ENCODE measurements around the gene RCOR3.
A peak's percentile ranks its signal among the peaks of the same experiment; 100 is the strongest.
"Not testable (repeated sequence)": the region's sequence is repeated elsewhere in the genome, so short reads cannot be mapped to it uniquely, and the experiment has no call there.

Gene RCOR3

DNA sequence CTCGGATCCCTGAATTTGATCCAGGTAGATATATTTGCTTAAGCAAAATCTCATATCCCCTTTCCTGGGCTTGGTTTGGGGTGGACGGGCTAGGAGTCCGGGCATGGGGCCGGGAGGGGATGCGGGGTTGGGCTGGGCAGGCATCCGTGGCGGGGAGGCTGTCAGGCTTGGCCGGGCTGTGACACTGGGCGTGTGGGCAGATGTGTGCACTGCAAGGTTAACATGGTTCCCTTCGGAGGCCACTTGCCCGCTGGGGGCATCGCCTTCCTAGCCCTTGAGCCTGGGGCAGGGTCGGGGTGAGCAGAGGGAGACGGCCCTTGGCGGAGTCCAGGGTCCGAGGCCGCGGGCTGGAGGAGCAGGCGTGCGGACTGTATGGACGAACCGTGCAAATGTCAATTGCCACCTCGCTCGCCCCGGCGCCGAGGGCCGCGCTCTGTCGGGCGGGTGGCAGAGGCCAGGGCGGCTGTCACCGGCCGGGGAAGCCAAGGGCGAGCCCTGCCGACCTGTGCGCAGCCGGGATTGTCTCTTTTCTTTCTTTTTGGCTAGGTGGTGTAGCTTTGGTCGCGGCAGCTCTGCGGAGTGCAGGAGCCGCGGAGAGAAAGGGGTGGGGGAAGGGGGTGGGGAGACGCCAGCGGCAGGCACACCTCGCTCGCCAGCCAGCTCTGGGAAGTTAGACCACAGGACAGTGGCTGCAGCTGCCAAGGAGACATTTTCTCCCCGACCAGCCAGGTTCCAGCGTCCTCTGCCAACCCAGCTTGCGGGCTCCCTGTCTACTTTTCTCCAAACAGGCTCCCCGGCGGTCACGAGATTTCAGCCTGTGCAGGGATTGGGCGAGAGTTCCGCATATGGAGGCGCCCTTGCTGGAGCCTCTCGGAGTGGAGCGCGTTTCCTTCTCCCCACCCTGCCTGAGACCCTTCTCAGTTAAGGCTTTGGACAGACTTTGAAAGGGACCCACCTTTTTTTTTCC is 1.3 kb downstream of the RCOR3 start:
- peak; percentile 33 to 45 (median 40) for DNase-seq (ENCODE audit: low read depth in 3 of 3)

- DNase-seq (ENCODE audit: low read depth in 3 of 3) = no peak
Measured at GRCh38 chr1:211261229-211261628, 2.1 kb downstream of the RCOR3 start.

- not testable (repeated sequence) for DNase-seq (ENCODE audit: low read depth in 3 of 3)
Measured at GRCh38 chr1:211263022-211263421, 3.9 kb downstream of the RCOR3 start.

- DNase-seq (ENCODE audit: low read depth in 3 of 3) = no peak
Measured at GRCh38 chr1:211267204-211267857, 8.2 kb downstream of the RCOR3 start.

DNA sequence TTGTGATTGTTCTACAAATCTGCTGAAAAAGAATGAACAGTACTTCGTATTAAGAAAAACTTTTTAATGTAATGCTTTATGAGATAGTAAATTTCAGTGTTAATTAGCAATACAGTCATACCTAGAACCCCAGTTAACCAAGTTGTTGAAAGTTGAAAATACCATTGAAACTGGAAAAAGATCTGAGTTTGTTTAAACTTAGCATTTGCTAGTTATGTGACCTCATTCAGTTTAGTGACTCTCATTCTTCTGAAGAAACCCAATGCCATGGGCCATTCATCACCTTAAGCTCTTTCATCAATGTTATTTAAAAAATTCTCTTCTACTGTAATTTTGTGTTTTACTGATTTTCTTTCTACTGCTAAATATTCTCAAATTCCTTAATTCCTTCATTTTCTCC is 20.2 kb downstream of the RCOR3 start:
- DNase-seq (ENCODE audit: low read depth in 3 of 3) = no peak

DNA sequence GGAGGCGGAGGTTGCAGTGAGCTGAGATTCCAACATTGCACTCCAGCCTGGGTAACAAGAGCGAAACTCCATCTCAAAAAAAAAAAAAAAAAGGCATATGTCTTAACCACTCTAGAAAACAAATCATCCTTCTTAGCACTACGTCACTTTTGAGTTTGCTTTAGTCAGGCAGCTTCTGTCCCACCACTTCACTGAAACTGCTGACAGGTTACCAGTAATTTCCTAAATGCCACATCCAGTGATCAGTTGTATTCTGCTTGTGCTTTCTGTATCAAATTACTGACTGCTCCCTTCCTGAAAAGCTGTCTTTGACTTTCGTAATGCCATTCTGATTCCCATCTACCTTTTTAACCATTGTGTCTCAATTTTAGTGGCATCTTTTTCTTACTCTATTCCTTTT is 21.7 kb downstream of the RCOR3 start:
- no peak for DNase-seq (ENCODE audit: low read depth in 3 of 3)

GRCh38 chr1:211281320-211282022 is 22.3 kb downstream of the RCOR3 start:
- no peak for DNase-seq (ENCODE audit: low read depth in 3 of 3)

DNA sequence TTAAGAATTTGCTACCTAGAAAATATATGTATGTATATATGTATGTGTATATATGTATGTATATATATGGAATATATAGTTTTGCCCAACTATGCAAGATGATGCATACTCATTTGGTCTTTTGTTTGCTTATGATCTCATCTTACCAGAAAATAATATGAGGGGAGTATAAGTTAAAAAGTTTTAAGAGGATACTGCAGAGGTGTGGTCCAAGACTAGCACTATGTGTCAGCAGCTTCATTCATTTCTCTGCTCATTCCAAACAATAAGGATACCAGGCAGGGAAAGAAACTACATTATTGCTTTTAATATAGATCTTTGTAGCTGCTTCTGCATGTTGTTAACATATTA is 22.8 kb downstream of the RCOR3 start:
- no peak for DNase-seq (ENCODE audit: low read depth in 3 of 3)

- no peak for DNase-seq (ENCODE audit: low read depth in 3 of 3)
Measured at GRCh38 chr1:211285196-211285595, 26.0 kb downstream of the RCOR3 start.

GRCh38 chr1:211287218-211287617 is 28.1 kb downstream of the RCOR3 start:
- no peak for DNase-seq (ENCODE audit: low read depth in 3 of 3)

DNA sequence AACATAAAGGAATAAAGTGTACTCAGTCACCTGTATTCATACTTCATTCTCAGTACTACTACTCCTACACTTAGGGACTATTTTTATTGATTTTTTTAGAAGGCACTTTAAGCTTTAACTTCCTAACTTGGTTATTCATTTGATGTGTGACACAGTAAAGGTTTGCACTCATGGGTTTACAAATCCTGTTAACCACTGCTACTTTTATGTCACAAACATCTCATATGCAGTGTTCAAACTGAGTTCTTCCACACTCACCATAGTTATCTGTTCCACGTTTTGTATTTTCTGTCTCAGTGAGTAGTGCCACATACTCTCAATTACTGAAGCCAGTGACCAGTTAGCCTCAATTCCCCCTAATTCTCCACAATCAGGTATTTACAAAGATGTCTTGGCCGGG is 33.2 kb downstream of the RCOR3 start:
- DNase-seq (ENCODE audit: low read depth in 3 of 3) = no peak

- DNase-seq (ENCODE audit: low read depth in 3 of 3) = no peak
Measured at GRCh38 chr1:211296396-211296795, 37.2 kb downstream of the RCOR3 start.

- DNase-seq (ENCODE audit: low read depth in 3 of 3) = no peak
Measured at GRCh38 chr1:211305044-211305443, 45.9 kb downstream of the RCOR3 start.

DNA sequence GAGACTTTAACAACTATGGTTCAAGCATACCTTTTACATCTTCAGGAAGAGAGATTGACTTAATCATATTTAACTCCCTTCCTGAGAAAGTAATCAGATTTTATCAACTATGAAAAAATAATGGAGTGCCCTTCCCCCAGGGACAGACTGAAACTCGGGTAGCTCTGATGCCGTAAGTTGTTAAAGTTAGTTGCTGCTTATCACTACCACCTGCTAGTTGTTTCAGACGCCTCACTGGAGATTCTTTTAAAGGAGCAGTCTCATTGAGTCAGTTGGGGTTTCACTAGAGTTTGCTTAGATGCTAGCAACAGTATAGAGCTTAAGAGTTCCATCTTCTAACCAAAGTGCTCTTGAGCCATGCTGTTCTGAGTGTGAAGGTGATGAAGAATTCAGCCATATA is 50.5 kb downstream of the RCOR3 start:
- no peak for DNase-seq (ENCODE audit: low read depth in 3 of 3)

DNA sequence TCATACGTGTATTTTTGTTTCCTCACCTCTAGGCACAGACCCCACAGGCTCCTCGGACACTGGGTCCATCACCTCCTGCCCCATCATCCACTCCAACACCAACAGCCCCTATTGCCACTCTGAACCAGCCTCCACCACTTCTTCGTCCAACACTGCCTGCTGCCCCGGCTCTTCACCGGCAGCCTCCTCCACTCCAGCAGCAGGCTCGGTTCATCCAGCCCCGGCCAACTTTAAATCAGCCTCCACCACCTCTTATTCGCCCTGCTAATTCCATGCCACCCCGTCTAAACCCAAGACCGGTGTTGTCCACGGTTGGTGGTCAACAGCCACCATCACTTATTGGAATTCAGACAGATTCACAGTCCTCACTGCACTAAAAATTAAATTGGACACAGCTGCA is 54.2 kb downstream of the RCOR3 start:
- DNase-seq (ENCODE audit: low read depth in 3 of 3) = no peak

GRCh38 chr1:211318576-211319280 is 59.6 kb downstream of the RCOR3 start:
- DNase-seq (ENCODE audit: low read depth in 3 of 3) = no peak

GRCh38 chr1:211319892-211320291 is 60.7 kb downstream of the RCOR3 start:
- no peak for DNase-seq (ENCODE audit: low read depth in 3 of 3)

GRCh38 chr1:211320980-211321379 is 61.8 kb downstream of the RCOR3 start:
- DNase-seq (ENCODE audit: low read depth in 3 of 3) = no peak

- not testable (repeated sequence) for DNase-seq (ENCODE audit: low read depth in 3 of 3)
Measured at GRCh38 chr1:211321646-211322045, 62.5 kb downstream of the RCOR3 start.

GRCh38 chr1:211323156-211324063 is 64.2 kb downstream of the RCOR3 start:
- peak in 2 of 3 experiments; percentile 32 to 52 for DNase-seq (ENCODE audit: low read depth in 3 of 3)
